GM18511 (cell line): Measurements from ENCODE around the gene TSHZ3.

Experiments
- ATAC-seq: cut with Tn5 transposase; IDR thresholded peaks from one replicate; pipeline ENCODE4 v1.9.1; 2021; ENCODE audit warnings: mild to moderate bottlenecking, moderate library complexity; ENCODE audit not compliant: unreplicated experiment

Gene TSHZ3

GRCh38 chr19:31290931-31291590 is 58.2 kb downstream of the TSHZ3 start:
- ATAC-seq = no peak

GRCh38 chr19:31289976-31290375 is 59.3 kb downstream of the TSHZ3 start:
- ATAC-seq = no peak

- ATAC-seq = no peak
These were observed 59.8 kb downstream of the TSHZ3 start for GRCh38 chr19:31289381-31289880.

GRCh38 chr19:31286491-31286890 is 62.7 kb downstream of the TSHZ3 start:
- ATAC-seq = no peak

- ATAC-seq = no peak
These were observed 63.5 kb downstream of the TSHZ3 start for GRCh38 chr19:31285744-31286143.

- no peak for ATAC-seq
These were observed 64.6 kb downstream of the TSHZ3 start for GRCh38 chr19:31284621-31285020.

GRCh38 chr19:31283701-31284100 is 65.5 kb downstream of the TSHZ3 start:
- ATAC-seq = no peak

GRCh38 chr19:31282346-31282745 is 66.9 kb downstream of the TSHZ3 start:
- no peak for ATAC-seq

- no peak for ATAC-seq
These were observed 68.8 kb downstream of the TSHZ3 start for GRCh38 chr19:31280287-31281006.

- ATAC-seq = no peak
These were observed 69.8 kb downstream of the TSHZ3 start for GRCh38 chr19:31279436-31279765.

GRCh38 chr19:31278555-31279435 is 70.4 kb downstream of the TSHZ3 start:
- ATAC-seq = no peak

- ATAC-seq = no peak
These were observed 71.7 kb downstream of the TSHZ3 start for GRCh38 chr19:31277516-31277915.

GRCh38 chr19:31276831-31277230 is 72.4 kb downstream of the TSHZ3 start:
- ATAC-seq = no peak

GRCh38 chr19:31275068-31275334 is 74.2 kb downstream of the TSHZ3 start:
- ATAC-seq = no peak

- no peak for ATAC-seq
These were observed 74.8 kb downstream of the TSHZ3 start for GRCh38 chr19:31274251-31275067.

- ATAC-seq = no peak
These were observed 76.6 kb downstream of the TSHZ3 start for GRCh38 chr19:31272583-31273106.

- ATAC-seq = no peak
These were observed 77.8 kb downstream of the TSHZ3 start for GRCh38 chr19:31271306-31271911.

- ATAC-seq = no peak
These were observed 78.3 kb downstream of the TSHZ3 start for GRCh38 chr19:31270897-31271296.

GRCh38 chr19:31269425-31270127 is 79.7 kb downstream of the TSHZ3 start:
- no peak for ATAC-seq
